C4-2B (cell line): Measurements from ENCODE around the gene IGDCC3.

Experiments used
- H3K27ac ChIP-seq: fragments of 450-650 bp; 2 replicates; pipeline ENCODE4 v1.5.1; 2017
- CTCF ChIP-seq: fragments of 450-650 bp; conservative IDR thresholded peaks from 2 replicates; pipeline ENCODE4 v1.5.1; 2017; ENCODE audit warnings: mild to moderate bottlenecking
- ZFX ChIP-seq: fragments of 450-650 bp; IDR thresholded peaks from 2 replicates; pipeline ENCODE4 v1.6.1; 2017

IGDCC3 gene

GRCh38 chr15:65318870-65319356 is 58.9 kb downstream of the IGDCC3 start:
- TF ChIP-seq ZFX (no peak), CTCF (peak; percentile 91)
- H3K27ac ChIP-seq: no peak overlapping the region

- no peak overlapping the region for H3K27ac ChIP-seq
- no peak for TF ChIP-seq CTCF
- no peak for TF ChIP-seq ZFX
Measured at GRCh38 chr15:65312400-65312916, 65.3 kb downstream of the IGDCC3 start.

GRCh38 chr15:65311760-65312159 is 66.0 kb downstream of the IGDCC3 start:
- H3K27ac ChIP-seq: no peak overlapping the region
- TF ChIP-seq ZFX (no peak), CTCF (no peak)

- H3K27ac ChIP-seq: no peak overlapping the region
- TF ChIP-seq CTCF: no peak
Measured at GRCh38 chr15:65310431-65311137, 67.2 kb downstream of the IGDCC3 start.

GRCh38 chr15:65309882-65310418 is 67.9 kb downstream of the IGDCC3 start:
- TF ChIP-seq ZFX (no peak), CTCF (no peak)
- H3K27ac ChIP-seq: no peak overlapping the region

- no peak overlapping the region for H3K27ac ChIP-seq
- TF ChIP-seq CTCF (no peak), ZFX (no peak)
Measured at GRCh38 chr15:65307978-65308377, 69.8 kb downstream of the IGDCC3 start.

- H3K27ac ChIP-seq: no peak overlapping the region
Measured at GRCh38 chr15:65306551-65306950, 71.3 kb downstream of the IGDCC3 start.

More at GRCh38 chr15:65306551-65306950, 71.3 kb downstream of the IGDCC3 start:
- TF ChIP-seq ZFX (no peak), CTCF (no peak)
